Ammon's horn (tissue), 1 donor: ENCODE data around the gene NXPH3.
"Not testable (repeated sequence)": the region's sequence is repeated elsewhere in the genome, so short reads cannot be mapped to it uniquely, and the experiment has no call there.

ENCODE experiments used
- DNase-seq: peaks from one replicate; pipeline ENCODE4 v3.0.0-alpha.2; 2016; ENCODE audit warnings: low spot score

The NXPH3 gene

GRCh38 chr17:49575679-49576087, at the start of gene NXPH3:
Gene NXPH3 (plus strand): TSS chr17:49575871. CDS start chr17:49576220, 349 bp downstream.
- no peak for DNase-seq

GRCh38 chr17:49527927-49528651, 47.6 kb upstream of the NXPH3 start:
- no peak for DNase-seq

- DNase-seq, result no peak
Observed at GRCh38 chr17:49528966-49529365, 46.7 kb upstream of the NXPH3 start.

- DNase-seq, result no peak
Observed at GRCh38 chr17:49530118-49530517, 45.6 kb upstream of the NXPH3 start.

- no peak for DNase-seq
Observed at GRCh38 chr17:49543860-49544259, 31.8 kb upstream of the NXPH3 start.

- no peak for DNase-seq
Observed at GRCh38 chr17:49545007-49545660, 30.5 kb upstream of the NXPH3 start.

- no peak for DNase-seq
Observed at GRCh38 chr17:49545806-49546545, 29.7 kb upstream of the NXPH3 start.

- no peak for DNase-seq
Observed at GRCh38 chr17:49546546-49547535, 28.8 kb upstream of the NXPH3 start.

GRCh38 chr17:49547566-49547965, 28.1 kb upstream of the NXPH3 start:
- DNase-seq, result no peak

- no peak for DNase-seq
Observed at GRCh38 chr17:49548051-49548505, 27.6 kb upstream of the NXPH3 start.

GRCh38 chr17:49548506-49549310, 27.0 kb upstream of the NXPH3 start:
- DNase-seq, result peak; percentile 37

- no peak for DNase-seq
Observed at GRCh38 chr17:49549311-49549605, 26.4 kb upstream of the NXPH3 start.

- no peak for DNase-seq
Observed at GRCh38 chr17:49549691-49550678, 25.7 kb upstream of the NXPH3 start.

GRCh38 chr17:49550764-49551163, 24.9 kb upstream of the NXPH3 start:
- not testable (repeated sequence) for DNase-seq

- DNase-seq, result no peak
Observed at GRCh38 chr17:49551221-49552069, 24.2 kb upstream of the NXPH3 start.

GRCh38 chr17:49552070-49552751, 23.5 kb upstream of the NXPH3 start:
- DNase-seq, result no peak

GRCh38 chr17:49553676-49554335, 21.9 kb upstream of the NXPH3 start:
- no peak for DNase-seq
